HG02588 (cell line): ENCODE results near the gene POLR2E.

Experiments
- ATAC-seq: cut with Tn5 transposase; IDR thresholded peaks from one replicate; pipeline ENCODE4 v1.9.1; 2021; ENCODE audit warnings: mild to moderate bottlenecking, moderate library complexity; ENCODE audit not compliant: unreplicated experiment

POLR2E gene

DNA sequence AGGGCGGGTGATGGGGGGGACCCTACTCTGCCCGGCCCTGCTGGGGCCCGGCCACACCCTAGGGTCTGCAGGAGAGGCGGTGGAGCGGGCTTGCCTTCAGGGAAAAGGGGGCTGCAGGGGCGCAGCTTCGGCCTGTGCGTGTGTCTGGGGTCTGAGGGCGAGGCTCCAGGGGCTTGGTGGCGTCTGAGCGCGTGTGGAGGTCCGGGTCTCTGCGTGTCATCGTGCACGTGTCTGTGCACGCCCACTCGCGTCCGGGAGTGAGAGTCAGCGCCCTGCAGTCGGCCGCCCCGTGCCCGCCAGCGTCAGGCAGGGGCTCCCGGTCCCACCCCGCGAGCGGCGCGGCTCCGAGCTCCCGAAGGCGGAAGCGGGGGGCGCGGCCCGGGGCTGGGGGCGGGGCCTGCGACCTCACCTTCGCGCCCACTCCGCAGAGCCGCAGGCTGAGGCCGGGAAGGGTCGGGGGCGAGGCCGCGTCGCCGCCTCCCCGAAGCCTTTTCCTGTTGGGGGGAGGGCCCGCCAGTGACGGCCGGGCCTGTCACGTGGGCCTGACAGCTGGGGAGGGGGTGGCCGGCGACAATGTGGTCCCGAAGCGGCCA, 28.3 kb downstream of the POLR2E start, which contains the start of gene ARHGAP45:
Gene ARHGAP45 (plus strand): TSS at position 420 of the 593 bp plus-strand sequence. CDS start 239 bp downstream, outside the sequence.
- no peak for ATAC-seq

DNA sequence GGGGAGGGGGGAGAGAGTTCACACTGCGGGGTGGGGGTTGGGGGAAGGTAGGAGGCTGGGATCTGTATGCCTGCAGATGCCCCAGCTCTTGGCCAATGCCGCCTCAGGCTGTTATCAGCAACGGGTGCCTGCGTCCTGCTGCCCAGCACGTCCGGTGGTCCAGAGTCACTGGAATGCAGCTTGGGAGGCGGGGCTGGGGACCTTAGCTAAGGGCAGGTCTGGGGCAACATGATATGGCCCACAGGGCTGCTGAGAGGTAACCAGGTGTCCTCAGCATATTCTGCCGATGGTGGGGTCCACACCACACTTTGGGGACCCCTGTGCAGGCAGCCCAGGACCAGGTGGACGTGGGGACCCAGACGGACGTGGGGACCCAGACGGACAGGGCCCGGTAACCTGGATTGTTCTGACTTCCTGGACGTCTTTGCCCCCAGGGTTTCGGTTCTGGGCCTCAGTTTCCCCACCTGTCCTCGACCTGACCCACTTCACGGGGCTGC, 28.9 kb downstream of the POLR2E start:
- no peak for ATAC-seq

DNA sequence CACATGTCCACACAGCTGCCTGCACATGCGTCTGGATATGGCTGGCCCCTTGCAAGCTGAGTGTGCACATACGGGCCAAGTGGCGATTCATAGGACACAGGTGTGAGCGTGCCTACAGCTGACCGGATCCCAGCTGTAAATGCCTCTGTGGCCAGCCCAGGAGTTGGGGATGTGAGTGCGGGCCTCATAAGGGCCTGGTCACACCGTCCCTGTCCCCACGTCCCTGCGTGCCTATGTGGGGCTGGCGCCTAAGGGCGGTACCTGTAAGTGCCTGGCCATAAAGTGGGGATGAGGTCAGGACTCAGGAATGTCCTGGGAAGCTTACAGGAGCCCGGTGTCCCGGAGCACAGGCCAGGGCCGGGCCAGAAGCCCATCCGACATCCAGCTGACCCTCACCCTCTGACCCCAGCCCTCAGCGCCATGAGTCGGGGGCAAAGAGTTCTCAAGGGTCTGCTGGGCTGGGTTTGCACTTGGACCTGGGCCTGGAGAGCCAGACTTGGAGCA, 29.5 kb downstream of the POLR2E start:
- ATAC-seq = no peak

DNA sequence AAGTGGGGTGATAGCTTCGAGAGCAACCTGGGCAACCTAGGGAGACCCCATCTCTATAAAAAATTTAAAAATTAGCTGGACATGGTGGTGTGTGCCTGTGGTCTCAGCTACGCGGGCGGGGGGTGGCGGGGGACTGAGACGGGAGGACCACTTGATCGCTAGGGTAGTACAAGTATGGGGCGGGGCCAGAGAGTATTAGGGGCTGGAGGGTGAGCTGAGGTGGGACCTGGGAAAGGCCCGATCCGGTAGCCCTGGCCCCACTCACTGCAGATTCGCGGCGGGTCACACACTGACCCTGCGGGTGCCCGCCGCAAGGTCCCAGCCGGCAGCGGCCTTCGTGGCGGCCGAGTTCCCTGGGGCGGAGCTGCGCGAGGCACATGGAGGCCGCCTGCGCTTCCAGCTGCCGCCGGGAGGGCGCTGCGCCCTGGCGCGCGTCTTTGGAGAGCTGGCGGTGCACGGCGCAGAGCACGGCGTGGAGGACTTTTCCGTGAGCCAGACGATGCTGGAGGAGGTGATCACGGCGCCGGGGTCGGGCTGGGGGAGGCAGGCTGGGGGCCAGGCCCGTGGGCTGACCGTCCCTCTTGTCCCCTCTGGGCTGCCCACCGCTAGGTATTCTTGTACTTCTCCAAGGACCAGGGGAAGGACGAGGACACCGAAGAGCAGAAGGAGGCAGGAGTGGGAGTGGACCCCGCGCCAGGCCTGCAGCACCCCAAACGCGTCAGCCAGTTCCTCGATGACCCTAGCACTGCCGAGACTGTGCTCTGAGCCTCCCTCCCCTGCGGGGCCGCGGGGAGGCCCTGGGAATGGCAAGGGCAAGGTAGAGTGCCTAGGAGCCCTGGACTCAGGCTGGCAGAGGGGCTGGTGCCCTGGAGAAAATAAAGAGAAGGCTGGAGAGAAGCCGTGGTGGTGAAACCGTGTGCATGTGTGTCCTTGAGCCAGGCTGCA, 30.2 kb downstream of the POLR2E start:
- ATAC-seq = no peak

DNA sequence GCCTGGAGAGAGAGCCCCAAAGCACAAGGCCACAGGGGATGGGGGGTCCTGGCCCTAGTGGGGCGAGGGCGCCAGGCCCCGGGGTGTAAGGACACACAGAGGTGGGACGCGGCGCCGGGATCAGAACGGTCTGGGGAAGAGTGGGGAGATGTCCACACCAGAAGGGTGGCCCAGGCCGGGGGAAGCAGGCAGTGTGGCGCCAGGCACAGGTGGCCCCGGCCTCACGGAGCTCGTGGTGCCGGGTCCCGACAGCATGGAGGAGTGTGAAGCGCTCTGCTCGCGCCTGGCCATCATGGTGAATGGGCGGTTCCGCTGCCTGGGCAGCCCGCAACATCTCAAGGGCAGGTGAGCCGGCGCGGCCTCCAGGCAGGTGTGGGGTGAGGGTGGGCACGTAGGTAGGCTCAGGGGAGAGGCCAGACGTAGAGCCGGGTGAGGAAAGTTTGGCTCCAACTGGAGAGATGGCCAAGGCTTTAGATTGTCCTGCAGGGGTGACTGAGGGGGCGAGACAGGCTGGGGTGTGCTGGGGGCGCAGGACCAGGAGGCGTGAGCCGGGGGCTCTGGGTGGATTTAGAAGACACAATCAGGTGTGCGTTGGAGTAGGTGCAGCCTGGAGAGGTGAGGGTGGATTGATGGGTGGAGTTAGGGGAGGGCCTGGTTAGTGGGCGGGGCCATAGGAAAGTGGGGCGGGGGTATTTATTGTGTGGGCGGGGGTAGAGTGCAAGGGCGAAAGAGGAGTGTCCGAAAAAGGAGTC, 31.1 kb downstream of the POLR2E start:
- no peak for ATAC-seq

DNA sequence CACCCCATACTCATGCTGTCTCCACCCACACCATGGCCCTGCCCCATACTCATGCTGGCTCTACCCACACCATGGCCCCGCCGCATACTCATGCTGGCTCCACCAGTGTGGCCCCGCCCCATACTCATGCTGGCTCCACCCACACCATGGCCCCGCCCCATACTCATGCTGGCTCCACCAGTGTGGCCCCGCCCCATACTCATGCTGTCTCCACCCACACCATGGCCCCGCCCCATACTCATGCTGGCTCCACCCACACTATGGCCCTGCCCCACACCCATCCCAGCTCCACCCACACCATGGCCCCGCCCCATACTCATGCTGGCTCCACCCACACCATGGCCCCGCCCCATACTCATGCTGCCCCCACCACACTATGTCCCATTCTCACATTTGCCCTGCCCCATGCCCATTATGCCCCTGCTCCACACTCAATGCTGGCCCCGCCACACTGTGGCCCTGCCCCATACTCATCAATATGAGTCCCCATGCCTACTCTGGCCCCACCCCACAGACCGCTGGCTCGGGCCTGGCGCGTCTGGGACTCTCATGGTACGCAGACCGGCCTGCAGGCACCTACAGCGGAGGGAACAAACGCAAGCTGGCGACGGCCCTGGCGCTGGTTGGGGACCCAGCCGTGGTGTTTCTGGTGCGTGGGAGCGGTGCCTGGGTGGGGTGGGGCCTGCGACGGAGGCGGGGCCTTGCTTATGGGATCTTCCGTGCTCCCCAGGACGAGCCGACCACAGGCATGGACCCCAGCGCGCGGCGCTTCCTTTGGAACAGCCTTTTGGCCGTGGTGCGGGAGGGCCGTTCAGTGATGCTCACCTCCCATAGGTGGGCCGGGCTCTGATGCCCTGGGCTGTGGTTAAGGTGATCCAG, 31.9 kb downstream of the POLR2E start:
- ATAC-seq = no peak

DNA sequence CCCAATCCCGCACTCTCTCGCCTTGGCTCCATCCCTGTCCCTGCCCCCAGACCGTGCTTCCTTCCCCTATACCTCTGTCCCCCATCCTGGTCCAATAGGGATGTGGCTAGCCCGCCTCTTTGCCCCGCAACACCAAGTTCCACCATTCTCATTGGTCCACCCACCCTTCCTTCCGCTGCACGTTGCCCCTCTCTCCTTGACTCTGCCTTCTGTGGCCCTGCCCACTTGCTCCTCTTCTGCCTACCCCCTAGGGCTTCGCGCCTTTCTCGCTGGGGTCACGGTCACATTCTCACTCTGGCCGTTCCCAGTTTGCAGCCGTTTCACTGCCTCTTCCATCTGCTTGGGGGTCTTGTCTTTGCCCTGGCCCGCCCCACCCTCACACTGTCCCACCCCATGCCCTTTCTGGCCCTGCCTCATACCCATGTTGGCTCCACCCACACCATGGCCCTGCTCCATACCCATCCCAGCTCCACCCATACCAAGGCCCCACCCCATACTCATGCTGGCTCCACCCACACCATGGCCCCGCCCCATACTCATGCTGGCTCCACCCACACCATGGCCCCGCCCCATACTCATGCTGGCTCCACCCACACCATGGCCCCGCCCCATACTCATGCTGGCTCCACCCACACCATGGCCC, 32.7 kb downstream of the POLR2E start:
- no peak for ATAC-seq

DNA sequence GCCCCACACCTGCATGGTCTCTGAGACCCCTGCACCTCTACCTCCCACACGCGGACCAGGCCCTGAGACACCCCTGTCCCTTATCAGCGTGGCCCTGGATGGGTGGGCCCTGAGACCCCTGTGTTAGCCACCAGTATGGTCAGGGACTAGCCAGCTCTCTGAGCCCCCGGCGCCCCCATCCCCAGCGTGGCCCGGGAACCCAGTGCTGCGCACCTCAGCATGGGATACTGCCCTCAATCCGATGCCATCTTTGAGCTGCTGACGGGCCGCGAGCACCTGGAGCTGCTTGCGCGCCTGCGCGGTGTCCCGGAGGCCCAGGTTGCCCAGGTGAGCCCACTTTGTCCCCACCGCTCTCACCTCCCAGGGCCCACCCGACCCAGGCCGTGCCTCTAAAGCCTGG, 33.2 kb downstream of the POLR2E start:
- ATAC-seq = no peak

DNA sequence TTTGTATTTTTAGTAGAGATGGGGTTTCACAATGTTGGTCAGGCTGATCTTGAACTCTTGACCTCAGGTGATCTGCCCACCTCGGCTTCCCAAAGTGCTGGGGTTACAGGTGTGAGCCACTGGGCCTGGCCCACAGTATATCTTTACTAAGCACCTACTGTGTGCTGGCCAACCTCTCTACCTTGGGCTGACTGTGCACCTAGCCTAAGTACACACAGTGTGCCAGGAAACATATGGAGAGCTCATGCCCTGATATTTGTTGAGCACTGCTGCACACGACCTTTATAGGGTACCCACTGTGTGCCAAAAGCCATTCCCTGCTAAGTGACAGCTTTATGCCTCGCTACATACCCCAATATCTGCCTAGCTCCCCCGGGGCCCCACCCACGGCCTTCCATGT, 34.5 kb downstream of the POLR2E start:
- no peak for ATAC-seq

DNA sequence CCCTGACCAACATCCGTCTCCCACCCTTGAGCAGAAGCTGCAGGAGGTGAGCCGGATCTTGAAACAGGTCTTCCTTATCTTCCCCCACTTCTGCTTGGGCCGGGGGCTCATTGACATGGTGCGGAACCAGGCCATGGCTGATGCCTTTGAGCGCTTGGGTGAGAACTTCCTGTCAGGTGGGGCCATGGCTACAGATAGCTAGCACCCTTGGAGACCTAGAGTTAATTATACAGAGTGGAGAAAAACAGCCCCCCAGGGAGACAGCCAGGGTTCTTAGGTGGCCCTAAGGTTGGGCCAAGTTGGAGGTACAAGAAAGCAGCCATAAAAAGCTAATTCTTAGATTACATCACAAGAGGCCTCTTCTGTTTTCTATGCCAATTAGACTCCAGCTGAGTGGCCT, 37.1 kb downstream of the POLR2E start:
- ATAC-seq = no peak

DNA sequence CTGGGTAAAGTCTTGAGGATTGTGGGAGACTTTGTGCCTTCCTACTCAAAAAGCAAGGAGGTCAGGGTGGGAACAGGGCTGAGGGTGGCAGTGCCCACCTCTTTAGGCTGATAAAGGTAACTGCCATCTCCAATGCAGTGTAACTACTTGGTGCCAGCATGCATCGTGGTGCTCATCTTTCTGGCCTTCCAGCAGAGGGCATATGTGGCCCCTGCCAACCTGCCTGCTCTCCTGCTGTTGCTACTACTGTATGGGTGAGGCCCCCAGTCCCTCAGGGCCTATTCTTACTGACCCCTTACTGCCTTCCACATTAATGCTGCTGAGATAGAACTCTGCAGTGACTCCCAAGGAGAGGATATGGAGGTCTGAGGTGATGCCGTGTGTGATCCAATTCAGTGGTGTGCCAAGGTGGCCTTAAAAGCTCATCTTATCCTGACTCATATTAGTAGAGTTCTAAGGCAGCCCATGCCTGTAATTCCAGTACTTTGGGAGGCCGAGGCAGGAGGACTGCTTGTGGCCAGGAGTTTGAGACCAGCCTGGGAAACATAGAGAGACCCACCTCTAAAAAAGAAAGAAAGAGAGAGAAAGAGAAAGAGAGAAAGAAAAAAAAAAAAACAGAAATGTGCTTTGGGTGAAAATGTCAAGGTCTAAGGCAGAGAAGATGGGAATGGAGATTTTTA, 37.9 kb downstream of the POLR2E start:
- ATAC-seq = no peak

DNA sequence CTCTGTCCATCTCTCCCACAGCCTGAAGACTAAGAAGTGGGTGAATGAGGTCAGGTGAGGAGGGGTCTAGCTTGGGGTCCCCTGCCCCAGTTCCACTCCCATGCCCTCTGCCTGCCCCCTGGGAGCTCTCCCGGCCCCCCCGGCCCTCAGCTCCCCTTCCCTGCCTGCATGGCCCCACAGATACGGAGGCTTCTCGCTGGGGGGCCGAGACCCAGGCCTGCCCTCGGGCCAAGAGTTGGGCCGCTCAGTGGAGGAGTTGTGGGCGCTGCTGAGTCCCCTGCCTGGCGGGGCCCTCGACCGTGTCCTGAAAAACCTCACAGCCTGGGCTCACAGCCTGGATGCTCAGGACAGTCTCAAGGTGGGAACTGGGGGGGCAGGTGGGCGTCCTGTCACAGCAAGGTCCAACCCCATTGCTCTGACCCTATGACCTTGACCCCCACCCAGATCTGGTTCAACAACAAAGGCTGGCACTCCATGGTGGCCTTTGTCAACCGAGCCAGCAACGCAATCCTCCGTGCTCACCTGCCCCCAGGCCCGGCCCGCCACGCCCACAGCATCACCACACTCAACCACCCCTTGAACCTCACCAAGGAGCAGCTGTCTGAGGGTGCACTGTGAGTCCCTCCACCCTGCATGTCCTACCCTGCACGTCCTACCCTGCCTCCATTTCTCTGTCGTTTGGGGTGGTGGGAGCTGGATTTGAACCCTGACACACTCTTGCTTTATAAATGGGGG, 39.1 kb downstream of the POLR2E start:
- ATAC-seq = no peak

DNA sequence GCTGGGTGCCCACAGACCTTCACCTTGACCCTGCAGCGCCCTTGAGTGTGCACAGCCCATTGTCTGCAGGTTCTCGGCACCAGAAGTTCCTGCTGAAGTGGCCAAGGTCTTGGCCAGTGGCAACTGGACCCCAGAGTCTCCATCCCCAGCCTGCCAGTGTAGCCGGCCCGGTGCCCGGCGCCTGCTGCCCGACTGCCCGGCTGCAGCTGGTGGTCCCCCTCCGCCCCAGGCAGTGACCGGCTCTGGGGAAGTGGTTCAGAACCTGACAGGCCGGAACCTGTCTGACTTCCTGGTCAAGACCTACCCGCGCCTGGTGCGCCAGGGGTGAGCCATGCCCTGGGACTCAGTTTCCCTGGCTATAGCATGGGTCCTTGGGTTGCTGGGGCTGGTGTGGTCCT, 40.1 kb downstream of the POLR2E start:
- ATAC-seq = no peak

DNA sequence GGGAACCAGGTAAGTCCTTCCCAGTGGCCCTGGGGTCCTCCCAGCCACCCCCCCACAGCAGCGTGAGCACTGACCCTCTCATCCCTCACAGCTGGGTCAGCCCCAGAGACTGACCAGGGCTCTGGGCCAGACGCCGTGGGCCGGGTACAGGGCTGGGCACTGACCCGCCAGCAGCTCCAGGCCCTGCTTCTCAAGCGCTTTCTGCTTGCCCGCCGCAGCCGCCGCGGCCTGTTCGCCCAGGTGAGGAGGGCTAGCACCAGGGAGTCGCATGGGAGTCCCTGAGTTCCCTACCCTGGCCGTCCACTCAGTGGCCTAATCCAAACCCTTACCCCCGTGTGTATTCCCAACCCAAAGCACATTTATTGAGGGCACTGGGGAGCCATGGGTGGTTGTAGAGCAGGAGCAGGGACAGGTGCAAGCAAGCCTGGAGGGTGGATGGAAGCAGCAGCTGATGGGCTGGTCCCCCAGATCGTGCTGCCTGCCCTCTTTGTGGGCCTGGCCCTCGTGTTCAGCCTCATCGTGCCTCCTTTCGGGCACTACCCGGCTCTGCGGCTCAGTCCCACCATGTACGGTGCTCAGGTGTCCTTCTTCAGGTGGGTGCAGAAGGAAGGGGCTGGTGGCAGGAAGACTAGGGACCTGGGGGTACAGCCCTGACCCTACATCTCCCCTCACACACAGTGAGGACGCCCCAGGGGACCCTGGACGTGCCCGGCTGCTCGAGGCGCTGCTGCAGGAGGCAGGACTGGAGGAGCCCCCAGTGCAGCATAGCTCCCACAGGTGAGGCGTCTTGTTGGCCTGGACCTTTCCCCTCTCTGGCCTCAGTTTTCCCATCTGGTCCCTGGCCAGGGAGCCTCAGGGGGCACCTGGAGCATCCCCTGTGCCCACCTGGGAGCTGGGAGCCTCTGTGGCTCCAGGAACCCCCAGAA, 40.8 kb downstream of the POLR2E start:
- ATAC-seq = no peak

DNA sequence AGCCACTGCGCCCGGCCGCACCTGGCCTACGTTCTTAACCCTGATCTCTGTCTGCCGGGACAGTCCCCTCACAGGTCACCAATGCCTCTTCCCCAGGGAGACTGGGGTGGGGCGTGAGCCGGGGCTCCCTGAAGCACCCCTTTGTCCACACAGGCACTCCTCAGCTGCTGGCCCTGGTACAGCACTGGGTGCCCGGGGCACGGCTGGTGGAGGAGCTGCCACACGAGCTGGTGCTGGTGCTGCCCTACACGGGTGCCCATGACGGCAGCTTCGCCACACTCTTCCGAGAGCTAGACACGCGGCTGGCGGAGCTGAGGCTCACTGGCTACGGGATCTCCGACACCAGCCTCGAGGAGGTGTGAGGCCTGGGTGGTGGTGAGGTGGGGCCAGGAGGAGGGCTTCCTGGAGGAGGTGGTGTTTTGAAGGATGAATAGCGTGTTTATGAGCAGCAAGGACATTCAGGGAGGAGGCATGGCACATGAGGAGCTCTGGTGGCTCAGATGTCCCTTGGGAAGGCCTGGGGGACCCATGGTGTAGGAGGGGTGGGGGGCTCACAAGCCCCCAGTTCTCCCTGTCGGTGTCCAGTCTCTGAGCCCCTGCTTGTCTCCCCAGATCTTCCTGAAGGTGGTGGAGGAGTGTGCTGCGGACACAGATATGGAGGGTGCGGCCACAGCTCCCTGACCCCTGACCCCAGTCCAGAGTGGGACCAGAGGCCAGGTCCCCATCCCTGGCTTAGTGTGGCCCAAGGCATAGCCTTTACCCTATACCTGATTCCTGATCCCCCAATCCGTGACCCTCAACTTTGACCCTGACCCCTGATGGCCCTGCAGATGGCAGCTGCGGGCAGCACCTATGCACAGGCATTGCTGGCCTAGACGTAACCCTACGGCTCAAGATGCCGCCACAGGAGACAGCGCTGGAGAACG, 41.7 kb downstream of the POLR2E start:
- ATAC-seq = no peak

DNA sequence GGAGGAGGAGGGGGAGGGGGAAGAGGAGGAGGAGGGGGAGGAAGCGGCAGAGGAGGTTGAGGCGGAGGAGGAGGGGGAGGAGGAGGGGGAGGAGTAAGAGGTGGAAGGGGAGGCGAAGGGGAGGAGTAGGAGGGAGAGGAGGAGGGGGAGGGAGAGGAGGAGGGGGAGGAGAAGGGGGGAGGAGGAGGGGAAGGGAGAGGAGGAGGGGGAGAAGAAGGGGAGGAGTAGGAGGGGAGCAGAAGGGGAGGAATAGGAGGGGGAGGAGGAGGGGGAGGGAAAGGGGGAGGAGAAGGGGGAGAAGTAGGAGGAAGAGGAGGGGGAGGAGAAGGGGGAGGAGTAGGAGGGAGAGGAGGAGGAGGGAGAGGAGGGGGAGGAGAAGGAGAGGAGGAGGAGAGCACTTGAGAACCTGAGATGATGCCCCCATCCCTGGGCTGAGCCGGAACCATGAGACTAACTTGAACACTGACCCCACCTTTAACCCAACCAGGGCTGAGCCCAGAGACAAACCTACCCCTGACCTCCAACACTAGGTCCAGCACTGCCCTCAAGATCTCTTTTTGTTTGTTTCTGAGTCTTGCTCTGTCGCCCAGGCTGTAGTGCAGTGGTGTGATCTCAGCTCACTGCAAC, 42.7 kb downstream of the POLR2E start:
- ATAC-seq = no peak
